Hematopoietic multipotent progenitor cell treated with erythropoietin and hydrocortisone succinate and interleukin-3 and kit ligand, for 4 days (in vitro differentiated cells): ENCODE data around the gene TMEM168.
"Not testable (repeated sequence)": the region's sequence is repeated elsewhere in the genome, so short reads cannot be mapped to it uniquely, and the experiment has no call there.

Experiments
- DNase-seq: peaks from one replicate; pipeline ENCODE4 v3.0.0-alpha.2; 2015

Gene TMEM168

GRCh38 chr7:112789817-112790585, at the start of gene TMEM168:
TMEM168 (minus strand) TSS chr7:112790393; CDS start chr7:112784825, 5,568 bp downstream.
- DNase-seq = peak; percentile 94

DNA sequence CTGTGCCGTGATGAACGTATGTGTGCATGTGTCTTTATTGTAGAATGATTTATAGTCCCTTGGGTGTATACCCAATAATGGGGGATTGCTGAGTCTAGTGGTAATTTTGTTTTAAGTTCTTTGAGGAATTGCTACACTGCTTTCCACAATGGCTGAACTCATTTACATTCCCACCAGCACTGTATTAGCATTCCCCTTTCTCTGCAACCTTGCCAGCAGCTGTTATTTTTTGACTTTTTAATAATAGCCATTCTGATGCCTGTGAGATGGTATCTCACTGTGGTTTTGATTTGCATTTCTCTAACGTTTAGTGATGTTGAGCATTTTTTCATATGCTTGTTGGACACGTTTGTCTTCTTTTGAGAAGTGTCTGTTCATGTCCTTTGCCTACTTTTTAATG, 45.7 kb upstream of the TMEM168 start:
- DNase-seq = not testable (repeated sequence)

DNA sequence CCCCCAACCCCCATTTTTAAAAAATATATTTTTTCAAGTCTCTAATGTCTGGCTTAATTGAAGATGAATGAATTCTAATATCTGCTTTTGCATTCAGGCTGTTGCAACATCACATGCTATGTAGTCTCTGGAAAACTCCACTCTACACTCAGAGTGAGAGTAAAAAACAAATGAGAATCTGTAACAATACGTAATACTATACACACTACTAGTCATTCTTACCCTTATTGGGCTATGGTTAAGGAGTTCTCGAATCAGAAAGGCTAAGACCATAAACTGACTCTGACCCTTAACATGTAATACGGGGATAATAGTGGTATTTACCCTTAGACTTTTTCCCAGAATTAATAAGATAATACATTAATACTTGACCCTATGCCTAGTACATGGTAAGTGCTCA, 42.9 kb upstream of the TMEM168 start:
- DNase-seq = no peak

DNA sequence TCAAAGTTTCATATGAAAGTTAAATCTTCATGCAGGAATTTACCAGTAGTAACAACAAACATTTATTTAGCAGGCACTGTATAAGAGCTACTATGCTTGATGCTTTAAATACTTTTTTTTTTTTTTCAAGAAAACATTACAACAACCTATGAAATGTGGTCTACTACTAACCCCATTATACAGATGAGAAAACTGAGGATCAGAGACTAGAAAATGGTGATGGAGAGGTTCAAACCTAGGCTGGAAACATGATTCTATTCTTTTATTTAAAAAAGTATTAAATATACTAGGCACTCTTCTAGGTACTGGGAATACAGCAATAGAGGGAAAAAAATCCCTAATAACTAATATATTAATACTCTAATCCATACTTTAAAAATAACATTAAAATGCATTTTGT, 40.6 kb upstream of the TMEM168 start:
- DNase-seq = no peak

DNA sequence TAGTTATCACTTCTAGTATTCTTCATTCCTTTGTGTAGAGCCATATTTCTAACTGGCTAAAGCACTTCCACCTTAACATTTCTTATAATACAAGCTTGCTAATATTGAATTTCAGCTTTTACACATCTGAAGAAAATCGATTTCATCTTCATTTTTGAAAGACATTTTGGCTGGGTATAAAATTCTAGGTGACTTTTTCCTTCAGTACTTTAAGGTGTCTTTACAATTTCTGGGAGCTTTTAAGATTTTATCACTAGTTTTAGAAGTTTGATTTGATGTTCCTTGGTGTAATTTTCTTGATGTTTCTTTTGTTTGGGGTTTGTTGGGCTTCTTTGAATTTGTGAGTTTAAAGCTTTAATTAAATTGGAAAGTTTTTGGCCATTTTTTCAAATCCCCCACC, 38.5 kb upstream of the TMEM168 start:
- DNase-seq = no peak

DNA sequence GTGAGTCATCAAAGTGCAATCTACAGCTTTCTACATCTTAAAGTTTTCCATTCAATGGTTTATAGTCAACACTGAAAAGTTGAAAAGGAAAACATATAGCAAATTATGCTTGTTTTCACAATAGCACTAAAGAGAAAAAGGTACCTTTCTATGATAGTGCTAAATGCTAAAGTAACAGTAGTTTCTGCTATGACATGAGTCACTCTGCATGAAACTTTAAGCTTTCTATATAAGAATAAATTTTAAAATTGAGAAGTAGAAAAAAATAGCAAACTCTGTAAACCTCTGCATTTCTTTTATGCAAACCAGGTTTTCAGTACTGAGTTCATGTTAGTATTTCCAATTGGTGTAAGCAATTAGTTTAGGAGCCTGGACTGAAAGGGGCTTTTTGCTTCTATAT, 31.2 kb upstream of the TMEM168 start:
- DNase-seq = no peak

DNA sequence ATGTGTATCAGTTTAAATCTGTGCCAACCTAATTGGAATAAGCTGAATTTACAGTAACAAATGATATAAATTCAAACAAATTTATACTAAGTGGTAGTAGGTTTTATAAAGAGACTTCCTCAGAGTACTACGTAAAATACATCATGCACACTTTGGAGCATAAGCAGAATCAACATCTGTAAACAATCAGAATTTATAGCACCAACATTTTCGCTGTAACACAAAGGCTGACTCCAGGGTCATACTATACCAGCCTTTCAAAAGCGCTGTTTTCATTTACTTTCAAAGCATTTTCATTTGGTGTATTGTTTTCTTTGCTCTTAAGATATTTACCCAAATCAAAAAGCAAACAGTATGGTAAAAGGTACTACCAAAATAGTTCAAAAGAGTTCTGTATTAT, 29.3 kb upstream of the TMEM168 start:
- DNase-seq = no peak

- DNase-seq = no peak
Measured at GRCh38 chr7:112806156-112806555, 16.0 kb upstream of the TMEM168 start.

DNA sequence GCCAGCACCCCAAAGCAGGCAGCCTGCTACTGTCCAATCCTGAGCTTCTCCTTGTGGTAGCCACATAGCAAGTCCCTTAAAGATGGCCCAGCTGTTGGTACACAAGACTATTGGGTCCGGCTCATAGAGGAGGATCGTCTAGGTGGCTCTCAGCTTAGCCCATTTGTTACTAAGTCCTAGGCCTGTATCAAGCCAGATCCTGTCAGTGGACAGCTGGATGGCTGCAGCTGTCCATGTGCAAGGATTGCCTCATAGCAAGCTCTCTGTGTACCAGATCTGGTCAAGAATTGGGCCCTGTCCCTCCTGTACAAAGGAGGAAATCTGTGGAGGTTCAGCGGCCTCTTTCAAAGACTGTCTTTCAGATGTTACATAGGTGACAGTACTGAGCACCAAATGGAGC, 12.2 kb upstream of the TMEM168 start:
- DNase-seq = no peak

DNA sequence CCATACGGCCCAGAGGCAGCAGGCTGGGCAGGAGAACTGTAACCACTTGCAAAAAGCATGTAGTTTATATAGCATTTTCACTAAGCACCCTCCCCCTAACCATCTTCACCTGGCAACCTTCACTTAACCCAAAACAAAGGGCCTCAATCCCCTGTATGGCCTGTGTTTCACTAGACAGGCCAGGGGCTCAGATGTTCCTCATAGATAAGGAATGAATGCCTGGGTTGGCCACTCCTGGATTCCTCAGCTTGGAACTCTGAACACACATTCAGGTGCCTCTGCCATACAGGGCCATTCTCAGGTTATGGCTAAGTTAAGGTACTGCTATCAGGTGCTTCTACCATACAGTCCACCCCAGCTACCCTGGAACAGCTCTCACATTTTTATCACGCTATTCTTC, 10.3 kb upstream of the TMEM168 start:
- no peak for DNase-seq

GRCh38 chr7:112799448-112800120, 9.4 kb upstream of the TMEM168 start:
- no peak for DNase-seq

DNA sequence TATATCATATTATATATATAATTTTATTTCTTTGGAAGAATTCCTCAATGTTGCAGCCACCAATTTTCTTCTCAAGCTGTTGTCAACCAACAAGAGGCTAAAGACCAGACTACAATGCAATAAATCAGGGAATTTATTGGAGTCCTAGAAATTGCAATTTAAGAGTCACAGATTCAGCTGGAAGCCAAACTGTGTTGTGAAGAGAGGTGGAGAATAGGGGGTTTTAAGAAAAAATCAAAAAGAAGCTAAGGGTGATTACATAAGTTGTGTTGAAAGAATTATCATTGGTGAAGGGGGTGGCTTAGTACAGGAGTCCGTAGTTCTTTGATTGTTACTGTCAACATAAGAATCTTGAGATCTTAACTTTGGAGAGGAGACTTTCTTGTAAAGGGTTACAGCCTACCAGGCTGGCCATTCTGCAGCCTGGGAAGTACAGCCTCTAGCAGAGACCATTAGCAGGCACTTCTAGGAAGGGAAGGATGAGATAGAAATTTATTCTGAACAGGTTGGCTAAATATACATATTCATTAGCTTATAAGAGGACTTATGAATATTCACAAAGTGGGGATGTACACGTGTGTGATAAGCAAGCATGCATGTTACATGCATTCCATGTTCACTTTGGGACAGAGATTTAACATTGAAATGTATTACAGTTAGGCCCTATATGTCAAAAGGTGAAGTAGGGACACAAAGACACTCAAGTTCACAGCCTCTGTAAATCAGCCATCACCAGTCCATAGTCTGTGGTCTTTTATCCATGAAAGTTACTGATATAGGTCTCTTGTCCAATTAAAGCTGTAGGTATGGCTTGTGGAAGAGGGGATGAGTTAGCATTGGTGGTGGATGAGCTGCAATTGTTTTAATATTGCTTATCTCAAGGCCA, 8.3 kb upstream of the TMEM168 start:
- DNase-seq = peak; percentile 59

GRCh38 chr7:112796552-112796951, 6.4 kb upstream of the TMEM168 start:
- DNase-seq = not testable (repeated sequence)

- DNase-seq = no peak
Measured at GRCh38 chr7:112792441-112792840, 2.2 kb upstream of the TMEM168 start.

- DNase-seq = no peak
Measured at GRCh38 chr7:112791465-112792168, 1.4 kb upstream of the TMEM168 start.

DNA sequence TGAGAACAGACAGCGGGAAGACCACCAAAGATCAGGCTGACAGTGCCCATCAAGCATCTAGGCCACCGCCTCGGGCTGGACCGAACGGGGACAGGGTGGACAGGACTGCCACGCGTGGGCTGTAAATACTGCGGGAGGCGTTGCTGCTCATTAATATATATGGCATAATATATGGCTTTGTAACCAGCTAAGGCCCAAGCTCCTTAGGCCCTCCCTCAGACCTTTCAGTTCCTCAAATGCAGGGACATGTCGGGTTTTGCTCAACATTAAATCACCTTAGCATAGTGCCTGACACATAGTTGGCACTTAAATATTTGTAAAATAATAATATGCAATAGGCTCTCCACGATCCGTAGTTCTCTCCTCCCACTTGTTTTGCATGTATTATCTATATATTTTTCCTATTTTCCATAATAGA, 402 bp upstream of the TMEM168 start:
- peak; percentile 72 for DNase-seq

DNA sequence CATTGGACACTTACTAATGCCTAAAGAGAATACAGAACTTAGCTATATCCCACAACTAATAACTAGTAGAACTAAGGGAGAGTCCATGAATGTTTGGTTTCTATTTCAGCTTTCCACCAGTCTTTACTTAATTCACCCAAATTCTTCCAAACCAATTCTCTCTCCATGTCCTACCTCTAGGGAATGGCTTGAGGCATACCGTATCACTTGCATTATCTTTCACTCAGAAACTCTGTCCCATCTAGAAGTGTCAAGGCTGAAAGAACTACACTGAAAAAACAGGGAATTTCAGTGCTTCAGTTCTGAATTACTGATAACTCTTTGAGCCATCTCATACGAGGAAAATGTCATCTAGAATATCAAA, 758 bp downstream of the TMEM168 start:
- DNase-seq = no peak

GRCh38 chr7:112788778-112789343, 1.3 kb downstream of the TMEM168 start:
- no peak for DNase-seq

DNA sequence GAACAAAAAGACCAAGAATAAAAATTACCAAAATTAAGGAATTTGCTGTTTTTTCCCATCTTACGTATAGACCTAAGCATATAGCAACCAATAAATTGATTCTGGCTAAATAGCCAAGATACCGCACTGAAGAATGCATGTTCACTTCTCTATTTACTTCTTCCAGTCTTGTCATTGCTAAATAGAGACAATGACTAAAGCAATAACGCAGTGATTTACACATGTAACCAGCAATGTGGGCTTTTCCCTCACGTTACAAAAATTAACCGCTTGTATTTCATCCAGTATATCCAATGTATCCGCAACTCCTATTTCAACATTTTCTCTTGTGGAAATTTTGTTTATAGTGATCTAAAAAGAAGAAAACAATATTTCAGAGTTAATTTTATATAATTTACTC, 5.6 kb downstream of the TMEM168 start:
- DNase-seq = no peak

DNA sequence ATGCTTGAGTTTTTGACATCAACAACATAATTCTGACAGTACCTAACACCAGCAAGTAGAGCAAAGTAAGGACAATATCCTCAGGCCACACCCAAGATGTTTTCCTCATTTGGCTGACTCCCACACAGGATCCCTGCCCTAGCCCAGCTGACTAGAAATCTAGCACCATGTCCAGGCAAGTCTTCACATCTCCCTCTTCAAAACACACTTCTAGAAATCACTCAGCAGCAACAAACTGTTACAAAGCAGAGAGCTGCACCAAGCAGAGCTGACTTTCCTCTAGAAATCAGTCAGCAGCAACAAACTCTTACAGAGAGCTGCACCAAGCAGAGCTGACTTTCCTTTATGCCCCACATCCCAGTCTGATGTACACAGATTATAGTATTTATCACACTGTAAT, 7.7 kb downstream of the TMEM168 start:
- no peak for DNase-seq

DNA sequence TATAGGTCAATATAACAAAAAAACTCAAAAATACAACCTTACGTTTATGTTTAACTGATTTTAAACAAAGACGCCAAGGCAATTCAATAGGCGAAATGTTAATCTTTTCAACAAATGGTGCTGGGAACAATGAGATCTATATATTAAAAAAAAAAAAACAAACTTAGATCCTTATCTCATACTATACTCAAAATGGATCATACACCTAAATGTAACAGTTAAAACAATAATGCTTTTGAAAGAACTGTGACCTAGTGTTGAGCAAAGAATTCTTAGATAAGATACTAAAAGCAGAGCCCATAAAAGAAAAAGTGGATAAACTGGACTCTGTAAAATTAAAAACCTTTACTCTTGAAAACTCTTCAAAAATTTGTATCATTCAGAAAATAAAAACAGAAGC, 8.6 kb downstream of the TMEM168 start:
- DNase-seq = no peak

DNA sequence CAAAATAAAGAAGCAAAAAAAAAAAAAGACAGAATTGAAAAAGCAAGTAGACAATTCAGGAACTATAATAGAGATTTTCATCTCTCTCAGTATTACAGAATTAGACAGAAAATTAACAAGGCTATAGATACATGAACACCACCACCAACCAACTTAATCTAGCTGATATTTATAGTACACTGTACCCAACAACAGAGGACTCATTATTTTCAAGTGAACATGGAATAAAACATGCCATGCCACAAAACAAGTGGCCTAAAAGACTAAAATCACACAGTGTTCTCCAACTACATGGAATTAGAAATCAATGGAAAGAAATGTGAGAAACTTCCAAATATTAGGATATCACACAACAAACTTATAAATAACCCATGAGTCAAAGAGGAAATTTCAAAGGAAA, 9.1 kb downstream of the TMEM168 start:
- DNase-seq = no peak

DNA sequence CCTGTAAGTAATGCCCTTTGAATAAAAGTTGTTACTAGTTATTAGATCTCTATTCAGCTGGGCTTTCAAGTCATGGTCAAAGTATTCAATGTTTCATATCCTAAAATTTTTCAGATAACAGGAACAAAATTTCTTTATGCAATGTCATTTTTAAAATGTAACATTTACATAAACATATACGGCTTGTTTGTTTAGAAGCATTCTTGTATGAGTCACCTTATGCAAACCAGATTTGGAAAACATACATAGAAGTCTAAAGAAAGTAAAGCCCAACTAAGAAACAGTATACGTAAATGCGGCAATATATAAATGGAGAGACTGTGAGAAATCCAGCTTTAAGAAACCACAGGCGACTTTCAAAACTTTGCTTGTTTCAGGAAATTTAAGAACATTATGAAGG, 10.5 kb downstream of the TMEM168 start:
- no peak for DNase-seq
